ENCODE results near the gene SNCAIP. TPM values are rescaled to one million over a fixed set of nuclear protein-coding genes. Genes with fewer than 3 reads are reported as not detected.
A peak's percentile ranks its signal among the peaks of the same experiment; 100 is the strongest.

Gene SNCAIP
- total RNA-seq, 5 donors from 2014 or later (not counting 1 experiment from before 2014, with no cell fraction given), result not detected

- Mint-ChIP-seq H3K27ac (no peak overlapping the region), H3K4me3 (no peak overlapping the region), H3K27me3 (no peaks in the 10 kb centered on the region), H3K4me1 (no peaks in the 10 kb centered on the region), H3K9me3 (no peaks in the 10 kb centered on the region), H3K36me3 (no peaks in the 10 kb centered on the region)
- Histone ChIP-seq H3K4me1 (ENCODE audit: control insufficient read depth in 1 of 2, extremely low read depth in 1 of 2, insufficient read depth in 2 of 2, low read length in 2 of 2) (no peaks in the 10 kb centered on the region), H3K27ac (ENCODE audit: low read length) (no peak overlapping the region), H3K9me3 (no peaks in the 10 kb centered on the region), H3K4me3 (ENCODE audit: control insufficient read depth in 1 of 2, extremely low read depth in 1 of 2, low read length in 1 of 2) (no peak overlapping the region), H3K36me3 (ENCODE audit: control insufficient read depth in 2 of 2, extremely low read depth in 1 of 2, insufficient read depth in 1 of 2, low read length in 1 of 2) (no peaks in the 10 kb centered on the region), H3K27me3 (replicated peaks in 1 of 2; ENCODE audit: control insufficient read depth in 2 of 2, extremely low read depth in 1 of 2, insufficient read depth in 2 of 2, low read length in 1 of 2) (no peaks in the 10 kb centered on the region)
- ATAC-seq (replicated peaks in 1 of 4), result no peak
- ChIA-PET CTCF (no interaction called here), POLR2A (no interaction called here)
- no peak for DNase-seq
- WGBS (ENCODE audit: insufficient coverage), result no CpG with 5 or more reads among the region's 6 CpGs
These were observed 82.4 kb downstream of the SNCAIP start for GRCh38 chr5:122394284-122394930.

- H3K4me3 ChIP-seq (ENCODE audit: control insufficient read depth in 1 of 2, extremely low read depth in 1 of 2, low read length in 1 of 2), result no peak overlapping the region
- DNase-seq (no peak), ATAC-seq (replicated peaks in 1 of 4) (no peak)
- Mint-ChIP-seq H3K27ac (no peak overlapping the region), H3K9me3 (peaks cover 0 to 5% (median 0%) of the 10 kb centered on the region in 3 donors), H3K36me3 (no peaks in the 10 kb centered on the region), H3K27me3 (peaks cover 0 to 8% of the 10 kb centered on the region in 2 donors), H3K4me1 (no peaks in the 10 kb centered on the region), H3K4me3 (no peak overlapping the region)
- no peak overlapping the region for H3K27ac ChIP-seq (ENCODE audit: low read length)
- ChIA-PET POLR2A (no interaction called here), CTCF (no interaction called here)
- no peaks in the 10 kb centered on the region for H3K27me3 ChIP-seq (replicated peaks in 1 of 2; ENCODE audit: control insufficient read depth in 2 of 2, extremely low read depth in 1 of 2, insufficient read depth in 2 of 2, low read length in 1 of 2)
- WGBS (ENCODE audit: insufficient coverage), result 75% methylated on average over 2 of the region's 2 CpGs
- no peaks in the 10 kb centered on the region for H3K36me3 ChIP-seq (ENCODE audit: control insufficient read depth in 2 of 2, extremely low read depth in 1 of 2, insufficient read depth in 1 of 2, low read length in 1 of 2)
- H3K4me1 ChIP-seq (ENCODE audit: control insufficient read depth in 1 of 2, extremely low read depth in 1 of 2, insufficient read depth in 2 of 2, low read length in 2 of 2), result no peaks in the 10 kb centered on the region
- no peaks in the 10 kb centered on the region for H3K9me3 ChIP-seq
These were observed 86.0 kb downstream of the SNCAIP start for GRCh38 chr5:122398016-122398415.

- ATAC-seq (replicated peaks in 1 of 4) (no peak), DNase-seq (no peak)
- peaks cover 0 to 8% of the 10 kb centered on the region in 2 donors for H3K27me3 Mint-ChIP-seq
- no CpG with 5 or more reads among the region's 1 CpG for WGBS (ENCODE audit: insufficient coverage)
- Histone ChIP-seq H3K27me3 (replicated peaks in 1 of 2; ENCODE audit: control insufficient read depth in 2 of 2, extremely low read depth in 1 of 2, insufficient read depth in 2 of 2, low read length in 1 of 2) (no peaks in the 10 kb centered on the region), H3K36me3 (ENCODE audit: control insufficient read depth in 2 of 2, extremely low read depth in 1 of 2, insufficient read depth in 1 of 2, low read length in 1 of 2) (no peaks in the 10 kb centered on the region), H3K4me1 (ENCODE audit: control insufficient read depth in 1 of 2, extremely low read depth in 1 of 2, insufficient read depth in 2 of 2, low read length in 2 of 2) (no peaks in the 10 kb centered on the region), H3K9me3 (no peaks in the 10 kb centered on the region), H3K4me3 (ENCODE audit: control insufficient read depth in 1 of 2, extremely low read depth in 1 of 2, low read length in 1 of 2) (no peak overlapping the region), H3K27ac (ENCODE audit: low read length) (no peak overlapping the region)
- peaks cover 0 to 5% (median 0%) of the 10 kb centered on the region in 3 donors for H3K9me3 Mint-ChIP-seq
- H3K27ac Mint-ChIP-seq, result peak overlapping the region in 1 of 2 donors; percentile 15
- POLR2A ChIA-PET, result interaction anchor here in 1 of 2 donors (0.7 kb wide), 1 partner anchor 14 kb away, joined by 3 read pairs; no protein-coding TSS in a partner anchor
- no peak overlapping the region for H3K4me3 Mint-ChIP-seq
- CTCF ChIA-PET, result no interaction called here
- no peaks in the 10 kb centered on the region for H3K36me3 Mint-ChIP-seq
- no peaks in the 10 kb centered on the region for H3K4me1 Mint-ChIP-seq
These were observed 88.3 kb downstream of the SNCAIP start for GRCh38 chr5:122400341-122400740.

GRCh38 chr5:122400938-122401337 lies 88.9 kb downstream of the SNCAIP start:
- ChIA-PET POLR2A (interaction anchor here in 1 of 2 donors (0.7 kb wide), 1 partner anchor 14 kb away, joined by 3 read pairs; no protein-coding TSS in a partner anchor), CTCF (no interaction called here)
- Histone ChIP-seq H3K4me1 (ENCODE audit: control insufficient read depth in 1 of 2, extremely low read depth in 1 of 2, insufficient read depth in 2 of 2, low read length in 2 of 2) (no peaks in the 10 kb centered on the region), H3K27ac (ENCODE audit: low read length) (no peak overlapping the region), H3K9me3 (no peaks in the 10 kb centered on the region), H3K27me3 (replicated peaks in 1 of 2; ENCODE audit: control insufficient read depth in 2 of 2, extremely low read depth in 1 of 2, insufficient read depth in 2 of 2, low read length in 1 of 2) (no peaks in the 10 kb centered on the region), H3K4me3 (ENCODE audit: control insufficient read depth in 1 of 2, extremely low read depth in 1 of 2, low read length in 1 of 2) (no peak overlapping the region), H3K36me3 (ENCODE audit: control insufficient read depth in 2 of 2, extremely low read depth in 1 of 2, insufficient read depth in 1 of 2, low read length in 1 of 2) (no peaks in the 10 kb centered on the region)
- Mint-ChIP-seq H3K4me1 (no peaks in the 10 kb centered on the region), H3K27ac (no peak overlapping the region), H3K36me3 (no peaks in the 10 kb centered on the region), H3K27me3 (peaks cover 0 to 8% of the 10 kb centered on the region in 2 donors), H3K9me3 (peaks cover 0 to 5% (median 0%) of the 10 kb centered on the region in 3 donors), H3K4me3 (no peak overlapping the region)
- DNase-seq, result no peak
- no CpG with 5 or more reads among the region's 1 CpG for WGBS (ENCODE audit: insufficient coverage)
- no peak for ATAC-seq (replicated peaks in 1 of 4)

GRCh38 chr5:122401976-122402725 lies 90.1 kb downstream of the SNCAIP start:
- Mint-ChIP-seq H3K4me1 (no peaks in the 10 kb centered on the region), H3K4me3 (no peak overlapping the region), H3K36me3 (no peaks in the 10 kb centered on the region), H3K27me3 (peaks cover 0 to 8% of the 10 kb centered on the region in 2 donors), H3K27ac (no peak overlapping the region), H3K9me3 (peaks cover 0 to 5% (median 0%) of the 10 kb centered on the region in 3 donors)
- no peaks in the 10 kb centered on the region for H3K36me3 ChIP-seq (ENCODE audit: control insufficient read depth in 2 of 2, extremely low read depth in 1 of 2, insufficient read depth in 1 of 2, low read length in 1 of 2)
- no peaks in the 10 kb centered on the region for H3K27me3 ChIP-seq (replicated peaks in 1 of 2; ENCODE audit: control insufficient read depth in 2 of 2, extremely low read depth in 1 of 2, insufficient read depth in 2 of 2, low read length in 1 of 2)
- ATAC-seq (replicated peaks in 1 of 4) (no peak), DNase-seq (no peak)
- H3K27ac ChIP-seq (ENCODE audit: low read length), result no peak overlapping the region
- WGBS (ENCODE audit: insufficient coverage), result 83% methylated on average over 2 of the region's 4 CpGs
- H3K9me3 ChIP-seq, result no peaks in the 10 kb centered on the region
- ChIA-PET POLR2A (no interaction called here), CTCF (no interaction called here)
- no peaks in the 10 kb centered on the region for H3K4me1 ChIP-seq (ENCODE audit: control insufficient read depth in 1 of 2, extremely low read depth in 1 of 2, insufficient read depth in 2 of 2, low read length in 2 of 2)
- H3K4me3 ChIP-seq (ENCODE audit: control insufficient read depth in 1 of 2, extremely low read depth in 1 of 2, low read length in 1 of 2), result no peak overlapping the region

- no peak overlapping the region for H3K27ac ChIP-seq (ENCODE audit: low read length)
- no peaks in the 10 kb centered on the region for H3K9me3 ChIP-seq
- H3K4me1 Mint-ChIP-seq, result no peaks in the 10 kb centered on the region
- no peak overlapping the region for H3K4me3 Mint-ChIP-seq
- no peak overlapping the region for H3K27ac Mint-ChIP-seq
- DNase-seq, result no peak
- H3K4me1 ChIP-seq (ENCODE audit: control insufficient read depth in 1 of 2, extremely low read depth in 1 of 2, insufficient read depth in 2 of 2, low read length in 2 of 2), result no peaks in the 10 kb centered on the region
- H3K36me3 ChIP-seq (ENCODE audit: control insufficient read depth in 2 of 2, extremely low read depth in 1 of 2, insufficient read depth in 1 of 2, low read length in 1 of 2), result no peaks in the 10 kb centered on the region
- H3K27me3 ChIP-seq (replicated peaks in 1 of 2; ENCODE audit: control insufficient read depth in 2 of 2, extremely low read depth in 1 of 2, insufficient read depth in 2 of 2, low read length in 1 of 2), result no peaks in the 10 kb centered on the region
- H3K9me3 Mint-ChIP-seq, result peaks cover 0 to 5% (median 0%) of the 10 kb centered on the region in 3 donors
- ChIA-PET CTCF (no interaction called here), POLR2A (no interaction called here)
- peaks cover 0 to 8% of the 10 kb centered on the region in 2 donors for H3K27me3 Mint-ChIP-seq
- no peak overlapping the region for H3K4me3 ChIP-seq (ENCODE audit: control insufficient read depth in 1 of 2, extremely low read depth in 1 of 2, low read length in 1 of 2)
- ATAC-seq (replicated peaks in 1 of 4), result no peak
- WGBS (ENCODE audit: insufficient coverage), result 95% methylated on average over 3 of the region's 6 CpGs
- no peaks in the 10 kb centered on the region for H3K36me3 Mint-ChIP-seq
These were observed 91.1 kb downstream of the SNCAIP start for GRCh38 chr5:122402955-122403685.

Measured in T-cell (primary cell).